AG08395 (cell line): Measurements from ENCODE around the gene MYDGF.
A peak's percentile ranks its signal among the peaks of the same experiment; 100 is the strongest.
"Not testable (repeated sequence)": the region's sequence is repeated elsewhere in the genome, so short reads cannot be mapped to it uniquely, and the experiment has no call there.

Source experiments
- DNase-seq: peaks from one replicate; pipeline ENCODE4 v3.0.0; 2012; ENCODE audit warnings: mixed read lengths, low spot score

Gene MYDGF

DNA sequence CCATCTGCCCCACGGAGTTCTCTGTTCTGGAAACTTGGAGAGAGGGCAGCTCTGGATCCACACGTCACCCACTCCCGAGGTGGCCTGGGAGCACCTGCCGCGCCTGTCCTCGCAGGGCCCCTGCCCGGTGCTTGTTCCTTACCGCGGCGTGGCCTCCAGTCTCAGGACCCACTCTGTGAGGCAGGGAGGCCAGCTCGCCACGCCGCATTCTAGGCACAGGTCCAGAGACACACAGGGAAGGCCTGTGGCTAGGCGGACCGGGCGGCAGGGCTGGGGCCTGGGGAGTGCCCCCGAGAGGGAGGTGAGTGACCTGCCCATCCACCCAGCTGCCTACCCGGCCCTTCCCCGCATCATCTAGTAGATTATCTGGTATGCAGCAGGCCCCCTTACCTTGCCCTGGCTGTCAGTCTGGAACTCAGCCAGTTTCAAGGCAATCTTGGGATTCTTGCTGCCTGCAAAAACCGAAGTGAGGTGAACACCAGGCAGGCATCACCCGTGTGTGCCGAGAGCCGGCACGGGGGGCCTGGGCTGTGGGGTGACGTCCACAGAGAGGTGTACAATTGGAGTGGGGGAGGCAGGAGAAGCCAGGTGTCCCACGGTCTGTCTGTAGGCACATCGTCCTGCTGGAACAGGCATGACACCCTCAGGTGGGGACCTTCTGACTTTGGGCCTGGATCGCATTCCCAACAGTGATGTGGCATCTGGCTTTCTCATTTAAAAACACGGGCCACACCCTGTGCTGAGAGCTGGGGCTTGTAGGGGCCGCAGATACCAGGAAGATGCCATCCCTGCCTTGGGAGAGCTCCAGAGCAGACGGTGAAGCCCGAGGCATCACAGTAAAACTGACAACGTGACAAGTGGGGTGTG lies 29.9 kb upstream of the MYDGF start:
- no peak for DNase-seq

DNA sequence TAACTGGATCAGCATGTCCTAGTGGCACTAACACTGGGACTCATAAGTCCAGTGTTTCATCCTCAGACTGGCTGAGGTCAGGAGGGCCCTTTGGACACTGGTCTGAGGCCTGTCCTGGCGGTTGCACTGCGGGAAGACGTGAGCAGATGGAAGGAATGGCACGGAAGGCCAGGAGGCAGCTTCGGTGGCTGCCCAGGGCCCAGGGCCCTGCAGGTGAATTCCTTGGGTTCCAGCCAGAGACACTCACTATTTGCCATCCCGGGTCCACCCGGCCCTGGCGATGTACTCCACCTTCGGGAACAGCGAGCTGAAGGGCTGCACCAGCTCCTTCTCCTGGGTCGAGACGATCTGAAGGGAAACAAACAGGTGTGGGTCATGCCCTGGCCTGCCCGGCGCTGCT lies 27.2 kb upstream of the MYDGF start:
- DNase-seq: no peak

DNA sequence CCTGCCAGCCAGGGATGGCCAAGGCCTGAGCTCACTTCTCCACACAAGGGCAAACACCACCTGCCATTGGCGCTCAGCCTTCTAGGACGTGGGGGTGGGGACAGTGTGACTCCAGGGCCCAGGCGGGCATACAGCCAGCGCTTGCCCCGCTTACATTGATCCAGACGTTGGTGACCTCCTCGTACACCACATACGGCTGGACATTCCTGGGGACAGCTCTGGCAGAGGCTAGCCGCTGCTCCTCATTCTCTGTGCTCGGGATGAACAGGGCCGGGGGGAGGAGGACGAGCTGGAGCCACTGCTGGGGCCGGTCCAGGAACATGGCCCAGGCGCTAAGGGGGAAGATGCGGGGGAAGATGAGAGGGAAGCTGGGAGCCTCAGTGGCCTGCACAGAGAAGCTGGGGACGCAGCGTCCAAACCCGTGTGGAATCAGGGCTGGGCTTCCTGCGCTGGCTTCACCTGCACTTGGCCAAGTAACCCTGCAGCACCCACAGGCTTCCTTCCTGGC lies 25.1 kb upstream of the MYDGF start:
- DNase-seq: no peak

DNA sequence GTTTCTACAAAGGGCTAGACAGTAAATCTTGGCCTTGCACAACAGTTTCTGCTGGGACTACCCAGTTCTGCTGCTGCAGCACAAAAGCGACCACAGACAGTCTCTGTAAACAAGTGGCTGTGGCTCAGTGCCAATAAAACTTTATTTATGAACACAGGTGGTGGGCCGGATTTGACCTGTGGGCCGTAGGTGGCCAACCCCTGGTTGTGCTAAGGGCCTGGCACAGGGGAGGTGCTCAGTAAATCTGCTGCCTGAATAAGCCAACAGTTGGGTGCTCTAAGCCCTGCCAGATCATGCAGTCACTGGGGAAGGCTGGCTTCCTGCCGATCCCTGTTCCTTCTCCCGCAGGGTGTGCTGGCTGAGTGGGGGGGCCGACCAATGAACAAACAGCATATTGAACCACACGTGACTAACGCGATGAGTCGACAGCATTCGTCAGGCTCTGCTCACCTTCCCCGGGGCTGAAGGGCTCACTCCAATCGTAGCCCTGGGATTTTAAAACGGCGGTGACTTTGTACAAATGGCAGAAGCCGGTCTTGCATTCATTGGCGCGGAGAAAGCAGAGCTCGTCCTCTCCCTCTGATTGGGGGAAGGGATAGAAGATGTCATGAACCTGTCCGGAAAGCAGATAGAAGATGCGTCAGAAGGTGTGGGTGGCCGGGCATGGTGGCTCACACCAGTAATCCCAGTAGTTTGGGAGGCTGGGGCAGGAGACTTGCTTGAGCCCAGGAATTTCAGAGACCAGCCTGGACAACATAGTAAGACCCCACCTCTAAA lies 24.3 kb upstream of the MYDGF start:
- peak; percentile 90 for DNase-seq

DNA sequence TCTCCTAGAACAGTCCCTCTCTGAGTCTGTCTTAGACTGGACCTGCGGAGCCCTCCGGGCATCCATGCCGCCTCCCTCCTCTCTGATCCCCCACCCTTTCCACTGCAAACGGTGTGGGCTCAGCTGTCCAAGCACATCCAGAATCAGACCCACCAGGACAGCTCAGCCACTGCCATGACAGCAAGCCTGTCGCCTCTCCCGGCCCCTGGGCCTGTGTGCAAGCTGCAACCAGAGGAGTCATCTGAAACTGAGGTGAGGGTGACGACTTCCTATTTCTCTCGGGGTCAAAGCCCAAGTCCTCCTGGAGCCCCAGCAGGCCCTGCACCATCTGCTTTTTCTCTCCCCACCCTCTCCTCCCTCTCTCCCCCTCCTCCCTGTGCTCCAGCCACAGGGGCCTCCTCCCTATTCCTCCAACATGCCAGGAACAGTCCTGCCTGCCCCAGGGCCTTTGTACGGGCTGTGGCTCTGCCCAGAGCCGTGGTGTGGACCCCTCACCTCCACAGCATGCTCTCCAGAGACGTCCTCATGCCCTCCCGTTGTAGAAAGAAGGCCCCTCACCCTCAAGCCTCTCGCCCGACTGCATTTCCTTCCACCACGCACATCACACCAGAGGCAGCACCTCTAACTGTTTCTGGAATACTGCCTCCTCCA lies 23.5 kb upstream of the MYDGF start:
- no peak for DNase-seq

DNA sequence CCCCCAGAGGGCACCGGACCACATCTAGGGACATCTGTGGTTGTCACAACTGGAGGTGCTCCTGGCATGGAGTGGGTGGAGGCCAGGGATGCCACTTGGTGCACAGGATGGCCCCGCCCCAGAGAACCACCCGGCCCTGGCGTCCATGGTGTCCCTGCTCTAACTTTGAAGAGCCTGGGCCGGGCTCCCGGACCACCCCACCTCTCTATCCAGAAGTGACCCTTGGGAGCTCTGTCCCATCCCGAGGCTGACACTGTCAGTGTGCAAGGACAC lies 22.9 kb upstream of the MYDGF start:
- DNase-seq: no peak

DNA sequence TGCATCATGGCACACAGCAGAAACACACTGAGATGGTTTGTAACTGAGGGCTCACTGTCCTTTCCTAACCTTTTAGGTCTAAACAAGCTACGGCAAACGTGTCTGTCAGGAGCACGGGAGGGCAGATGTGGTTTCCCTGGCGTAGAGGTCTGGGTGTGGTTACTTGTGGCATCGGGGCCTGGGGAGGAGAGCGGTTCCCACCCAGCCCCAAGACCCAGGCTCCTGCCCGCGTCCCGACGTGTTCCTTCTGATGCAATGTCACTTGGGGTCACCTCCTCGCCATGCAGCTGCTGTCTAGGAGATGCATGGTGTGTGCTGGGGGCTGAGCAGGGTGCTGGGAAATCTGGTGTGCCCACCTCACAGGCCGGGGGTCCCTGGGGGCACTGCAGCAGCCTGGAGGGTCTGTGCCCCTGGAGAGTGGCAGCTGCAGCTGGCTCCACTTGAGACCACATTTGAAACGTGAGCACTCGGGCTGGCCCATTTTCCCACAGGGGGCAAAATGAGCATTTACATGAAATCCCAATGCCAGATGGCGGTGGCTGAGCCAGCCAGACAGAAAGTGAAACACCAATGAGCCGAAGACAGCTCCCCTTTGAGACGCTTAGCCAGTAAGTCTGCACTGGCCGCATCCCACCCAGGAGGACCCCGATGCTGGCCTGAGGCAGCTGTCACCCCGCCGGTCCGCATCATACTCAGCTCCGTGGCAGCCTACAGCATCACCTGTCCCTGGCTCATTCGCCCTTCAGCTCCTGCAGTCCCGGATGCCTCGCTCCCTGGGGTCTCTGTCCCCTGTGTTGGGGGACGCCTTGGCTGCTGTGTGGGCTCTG lies 22.3 kb upstream of the MYDGF start:
- DNase-seq: no peak

DNA sequence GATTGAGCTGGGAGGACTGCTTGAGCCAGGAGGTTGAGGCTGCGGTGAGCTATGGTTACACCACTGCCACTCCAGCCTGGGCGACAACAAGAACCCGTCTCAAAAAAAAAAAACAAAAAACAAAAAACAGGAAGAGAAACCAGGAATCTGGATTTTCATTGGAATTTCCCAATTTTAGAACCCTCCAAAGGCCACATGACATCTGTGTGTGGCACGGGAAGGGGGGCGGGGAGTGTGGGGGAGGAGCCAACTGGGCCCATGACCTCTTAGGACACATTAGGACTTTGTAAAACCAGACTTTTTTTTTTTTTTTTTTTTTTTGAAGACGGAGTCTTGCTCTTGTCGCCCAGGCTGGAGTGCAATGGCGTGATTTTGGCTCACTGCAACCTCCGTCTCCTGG lies 21.2 kb upstream of the MYDGF start:
- DNase-seq: no peak

DNA sequence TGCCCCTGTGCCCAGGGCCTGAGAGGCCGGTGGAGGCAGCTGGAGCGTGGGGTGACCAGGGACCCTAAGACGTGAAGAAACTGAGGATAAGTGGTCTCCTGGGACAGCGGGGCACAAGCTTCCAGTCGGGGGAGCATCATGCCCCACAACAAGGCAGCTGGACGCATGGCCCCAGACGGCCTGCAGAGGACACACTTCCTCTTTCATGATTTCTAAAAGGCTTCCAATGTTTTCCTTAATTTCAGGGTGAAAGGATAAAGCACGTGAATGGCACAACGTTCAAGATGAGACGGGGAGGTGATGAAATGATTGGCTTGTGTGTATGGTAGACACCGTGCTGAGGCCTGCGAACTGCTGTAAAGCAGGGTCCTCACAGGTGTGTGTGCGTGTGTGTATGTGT lies 20.2 kb upstream of the MYDGF start:
- no peak for DNase-seq

DNA sequence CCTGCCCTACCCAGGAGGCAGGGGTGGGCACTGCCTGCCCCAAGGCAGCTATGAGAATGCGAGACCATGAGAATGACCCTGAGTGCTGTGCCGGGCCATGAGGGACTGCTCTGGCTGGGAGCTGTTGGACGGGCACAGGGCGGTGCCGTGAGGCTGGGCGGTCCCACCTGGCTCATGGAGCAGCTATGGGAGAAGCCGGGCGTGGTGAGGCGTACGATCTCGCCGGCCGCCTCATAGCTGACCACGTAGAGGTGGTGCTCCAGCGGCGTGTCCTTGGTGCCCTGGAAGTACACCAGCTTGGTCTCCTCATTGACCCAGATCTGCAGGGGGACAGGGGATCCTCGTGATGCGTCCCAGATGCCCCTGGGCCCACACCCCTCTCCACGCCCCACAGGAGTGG lies 19.3 kb upstream of the MYDGF start:
- DNase-seq: no peak

DNA sequence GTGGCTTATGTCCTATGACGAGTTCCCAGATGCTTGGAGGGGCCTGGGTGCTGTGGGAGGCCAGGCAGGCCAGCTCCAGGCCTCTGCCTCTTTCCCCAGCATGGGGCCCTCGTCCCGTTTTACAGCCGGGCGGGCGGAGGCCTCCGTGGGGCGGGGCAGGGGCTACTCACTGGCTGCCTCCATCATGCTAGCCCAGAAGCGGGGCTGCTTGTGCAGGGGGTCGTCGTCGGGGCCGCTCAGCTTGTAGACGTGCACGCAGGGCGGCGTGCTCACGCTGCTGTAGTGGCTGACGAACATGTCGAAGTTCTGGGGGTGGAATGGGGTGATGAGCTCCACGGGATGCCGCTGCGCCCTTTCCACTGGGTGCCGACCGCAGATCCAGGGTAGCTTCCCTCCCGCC lies 18.4 kb upstream of the MYDGF start:
- DNase-seq: no peak

DNA sequence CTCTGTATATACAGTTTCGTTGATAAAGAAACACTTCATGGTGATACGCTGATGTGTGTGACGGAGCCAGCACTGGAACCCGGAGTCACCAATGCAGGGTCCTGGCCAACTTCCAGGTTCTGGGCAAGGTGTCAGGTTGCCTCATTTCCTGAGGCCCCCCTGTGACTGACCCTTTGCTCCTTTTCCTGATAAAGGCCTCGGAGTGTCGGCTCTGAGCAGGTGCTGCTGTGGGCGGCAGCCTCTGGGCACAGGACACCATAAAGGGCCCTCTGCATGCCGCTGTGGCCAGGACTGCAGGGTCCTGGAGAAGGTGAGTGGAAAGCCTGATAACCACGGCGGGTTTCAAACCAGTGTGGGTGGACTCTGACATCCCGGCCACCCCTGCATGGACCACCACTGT lies 17.3 kb upstream of the MYDGF start:
- no peak for DNase-seq

DNA sequence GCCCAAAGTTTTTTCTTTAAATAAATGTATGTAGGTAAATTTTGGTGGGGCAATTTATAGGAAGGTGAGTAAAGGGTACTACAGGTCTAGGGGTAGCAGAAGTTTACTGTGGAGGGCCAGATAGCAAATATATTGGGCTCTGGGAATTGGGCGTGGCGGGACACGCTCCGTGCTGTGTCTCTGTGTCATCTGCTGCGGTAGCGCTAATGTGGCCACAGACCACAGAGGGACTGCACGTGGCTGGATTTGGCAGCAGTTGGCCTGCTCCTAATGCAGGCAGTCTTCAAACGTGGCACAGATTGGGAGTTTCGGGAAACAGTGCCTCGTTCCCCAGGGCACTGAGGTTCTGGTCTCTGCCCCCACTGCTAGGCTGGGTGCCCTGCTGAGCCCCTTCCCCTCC lies 16.6 kb upstream of the MYDGF start:
- DNase-seq: no peak

DNA sequence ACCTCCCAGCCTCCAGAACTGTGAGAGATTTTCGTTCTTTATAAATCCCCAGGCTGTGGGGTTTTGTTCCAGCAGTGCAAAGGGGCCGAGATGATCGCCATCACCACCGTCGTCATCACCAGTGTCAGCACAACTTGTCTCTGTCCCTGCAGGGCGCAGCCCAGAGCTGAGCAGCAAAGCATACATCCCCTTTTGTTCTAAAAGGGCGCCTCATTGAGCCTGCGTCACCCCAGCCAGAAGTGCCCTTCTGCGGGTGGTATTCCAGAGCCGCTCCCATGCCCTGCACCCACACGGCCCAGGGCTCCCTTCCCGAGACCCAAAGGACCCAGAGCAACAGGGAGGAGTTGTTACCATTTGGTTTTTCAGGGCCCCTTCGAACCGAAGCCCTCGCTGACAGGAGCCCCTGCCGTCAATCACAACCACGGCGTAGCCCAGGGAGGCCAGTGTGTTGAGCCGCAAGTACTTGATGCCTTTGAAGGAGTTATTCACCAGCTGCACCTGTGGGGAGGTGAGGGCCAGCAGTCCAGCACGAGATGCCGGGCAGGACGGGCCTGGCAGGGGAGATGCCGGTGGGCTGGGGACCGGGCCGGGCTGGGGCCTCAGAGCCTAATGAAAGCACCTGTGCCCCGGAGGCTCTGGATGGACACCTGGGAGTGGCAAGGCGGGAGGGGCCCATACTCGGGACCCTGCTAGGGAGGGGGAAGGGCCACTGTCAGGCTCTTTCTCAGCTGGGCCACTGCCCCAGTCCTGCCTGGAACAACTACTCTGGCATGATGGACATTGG lies 14.4 kb upstream of the MYDGF start:
- no peak for DNase-seq

DNA sequence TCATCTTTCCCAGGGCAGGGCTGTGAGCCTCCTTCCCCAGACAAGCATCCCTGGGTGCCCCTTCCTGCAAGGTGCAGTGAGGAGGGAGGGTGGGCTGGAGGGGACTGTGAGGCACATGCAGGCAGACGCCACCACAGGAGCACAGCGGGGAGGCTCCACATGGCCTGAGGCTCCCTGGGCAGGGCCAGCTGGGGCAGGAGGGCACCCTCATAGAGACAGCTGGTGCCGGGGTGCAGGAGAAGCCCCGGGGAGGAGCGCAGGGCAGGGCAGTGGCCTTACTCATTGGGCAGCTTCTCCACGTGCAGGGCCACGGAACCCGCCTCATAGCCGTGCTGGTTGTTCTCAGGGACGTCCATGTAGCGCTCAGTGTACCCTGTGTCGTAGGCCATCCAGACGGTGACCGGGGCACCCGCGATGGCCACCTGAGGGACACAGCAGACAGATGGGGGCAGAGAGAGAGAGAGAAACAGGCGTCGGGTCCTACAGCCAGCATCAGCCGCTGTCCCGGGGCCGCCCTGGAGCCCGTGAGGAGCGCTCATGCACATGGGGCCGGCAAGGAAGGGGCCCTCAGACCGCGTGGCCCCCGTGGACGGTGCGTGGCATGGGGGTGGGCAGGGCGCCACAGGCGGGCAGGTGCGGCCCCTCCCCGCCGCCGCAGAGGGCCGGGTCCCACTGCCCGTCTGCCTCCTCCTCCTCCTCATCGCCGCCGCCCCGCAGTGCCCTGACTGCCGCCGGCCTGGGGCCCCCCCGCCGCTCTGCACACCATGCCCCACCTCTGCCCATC lies 12.5 kb upstream of the MYDGF start:
- no peak for DNase-seq

DNA sequence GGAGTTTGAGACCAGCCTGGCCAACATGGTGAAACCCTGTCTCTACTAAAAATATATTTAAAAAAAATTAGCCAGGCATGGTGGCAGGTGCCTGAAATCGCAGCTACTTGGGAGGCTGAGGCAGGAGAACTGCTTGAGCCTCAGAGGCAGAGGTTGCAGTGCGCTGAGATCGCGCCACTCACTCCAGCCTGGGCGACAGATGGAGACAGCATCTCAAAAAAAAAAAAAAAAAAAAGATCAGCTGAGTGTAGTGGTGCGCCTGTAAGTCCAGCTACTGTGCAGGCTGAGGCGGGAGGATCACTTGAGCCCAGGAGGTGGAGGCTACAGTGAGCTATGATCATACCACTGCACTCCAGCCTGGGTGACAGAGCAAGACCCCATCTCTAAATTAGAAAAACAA lies 9.9 kb upstream of the MYDGF start:
- DNase-seq: not testable (repeated sequence)

DNA sequence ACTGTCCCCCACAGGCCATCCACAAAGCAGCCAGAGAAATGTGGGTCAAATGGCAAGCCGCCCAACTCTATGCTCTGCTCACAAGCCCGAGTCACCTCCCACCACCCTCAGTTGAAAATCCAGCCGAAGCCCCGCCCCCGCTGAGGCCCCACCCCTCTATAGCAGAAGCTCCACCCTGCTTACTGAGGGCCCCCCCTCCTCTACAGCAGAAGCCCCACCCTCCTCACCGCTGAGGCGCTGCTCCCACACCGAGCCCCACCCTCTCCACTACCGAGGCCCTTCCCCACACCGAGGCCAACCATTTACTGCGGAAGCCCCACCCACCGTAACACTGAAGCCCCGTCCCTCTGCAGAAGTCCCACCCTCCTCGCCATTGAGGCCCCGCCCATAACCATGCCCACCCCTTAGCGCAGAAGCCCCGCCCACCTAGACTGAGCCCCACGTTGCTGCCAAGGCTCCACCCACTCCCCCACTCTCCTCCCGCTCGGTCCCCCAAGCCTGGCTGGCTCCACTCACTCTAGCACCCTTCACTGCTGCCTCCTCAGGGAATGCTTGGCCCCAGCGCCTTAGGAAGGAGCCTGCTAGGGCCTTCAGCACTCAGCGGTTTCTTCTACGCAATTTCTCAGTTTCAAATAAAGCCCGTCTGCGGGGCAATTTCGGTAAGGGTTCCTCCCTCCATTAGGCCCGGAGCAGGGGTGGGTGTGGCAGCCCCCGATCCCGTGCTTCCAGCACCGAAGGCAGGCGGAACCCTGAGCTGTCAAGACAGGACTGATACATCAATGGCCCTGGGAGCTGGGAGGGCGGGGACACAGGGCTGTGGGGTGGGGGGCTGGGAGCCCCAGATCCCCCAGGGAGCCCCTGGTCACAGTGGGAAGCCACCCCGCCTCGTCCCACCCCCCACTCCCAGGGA lies 9.0 kb upstream of the MYDGF start:
- DNase-seq: no peak

DNA sequence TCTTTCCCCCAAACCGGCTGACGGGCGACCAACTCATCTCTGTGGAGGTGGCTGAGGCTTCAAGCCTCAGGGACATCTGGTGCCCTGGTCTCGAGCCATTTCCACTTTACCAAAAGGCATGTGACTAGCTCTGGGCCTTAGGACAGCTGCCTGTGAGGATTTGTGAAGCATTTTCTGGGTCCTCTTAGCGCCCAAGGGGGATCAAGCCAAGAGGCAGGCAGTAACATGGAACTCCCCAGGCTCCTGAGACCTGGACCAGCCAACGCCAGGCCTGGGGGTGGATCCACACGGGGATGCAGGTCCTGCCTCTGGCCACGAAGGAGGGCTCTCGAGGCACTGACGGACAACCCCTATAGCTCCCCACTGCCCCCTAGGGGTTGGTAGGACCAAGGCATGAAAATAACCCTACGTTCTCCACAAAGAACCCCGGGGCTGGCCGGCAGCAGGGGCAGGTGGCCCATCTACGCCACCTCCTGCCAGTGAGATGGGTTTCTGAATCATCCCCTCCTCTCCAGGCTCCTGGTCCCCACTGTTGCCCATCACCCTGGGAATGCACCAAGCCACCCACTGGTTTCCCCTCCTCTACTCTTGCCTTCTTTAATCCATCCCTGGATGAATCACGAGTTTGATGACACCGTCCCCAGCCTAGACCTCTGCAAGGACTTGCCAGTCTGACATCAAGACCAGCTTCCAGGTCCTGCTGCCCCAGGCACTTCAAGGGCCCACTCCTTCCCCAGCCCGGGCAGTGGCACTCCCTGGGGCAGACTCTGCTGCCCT lies 7.0 kb upstream of the MYDGF start:
- peak; percentile 68 for DNase-seq

DNA sequence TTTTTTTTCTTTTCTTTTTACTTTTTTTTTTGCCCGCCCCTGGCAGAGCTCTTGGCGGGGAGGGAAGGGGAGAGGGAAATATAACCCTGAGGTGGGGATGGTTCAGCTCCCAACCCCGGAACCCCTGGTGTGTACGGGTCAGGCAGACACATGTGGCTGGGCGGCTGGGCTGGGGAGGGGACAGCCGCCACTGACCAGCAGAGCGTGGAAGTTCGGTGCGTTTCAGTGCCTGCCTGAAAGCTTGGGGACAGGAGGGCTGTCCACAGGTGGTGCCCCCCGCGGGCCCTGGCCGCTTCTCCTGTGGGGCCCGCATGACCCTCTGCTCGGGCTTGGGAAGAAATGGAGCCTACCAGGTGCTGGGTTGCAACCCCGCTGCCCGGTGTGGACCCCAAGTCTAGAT lies 5.2 kb upstream of the MYDGF start:
- no peak for DNase-seq
